ENCODE results near the gene GALNT11.
A peak's percentile ranks its signal among the peaks of the same experiment; 100 is the strongest.

GALNT11 gene

GRCh38 chr7:152097330-152097729, 71.9 kb downstream of the GALNT11 start:
- DNase-seq (ENCODE audit: low spot score): no peak
- no peaks in the 10 kb centered on the region for H3K4me1 Mint-ChIP-seq (ENCODE audit: low read depth)
- H3K27ac Mint-ChIP-seq: no peak overlapping the region
- no peak overlapping the region for H3K4me3 Mint-ChIP-seq
- H3K27me3 Mint-ChIP-seq (ENCODE audit: low read depth): no peaks in the 10 kb centered on the region
- H3K36me3 Mint-ChIP-seq (ENCODE audit: low read depth): peaks cover 12% of the 10 kb centered on the region
- H3K9me3 Mint-ChIP-seq: no peaks in the 10 kb centered on the region

- Mint-ChIP-seq H3K27me3 (ENCODE audit: low read depth) (no peaks in the 10 kb centered on the region), H3K36me3 (ENCODE audit: low read depth) (peaks cover 15% of the 10 kb centered on the region), H3K9me3 (no peaks in the 10 kb centered on the region), H3K27ac (no peak overlapping the region), H3K4me3 (no peak overlapping the region), H3K4me1 (ENCODE audit: low read depth) (no peaks in the 10 kb centered on the region)
- no peak for DNase-seq (ENCODE audit: low spot score)
Measured at GRCh38 chr7:152103066-152103465, 77.6 kb downstream of the GALNT11 start.

GRCh38 chr7:152103691-152104090, 78.2 kb downstream of the GALNT11 start:
- no peaks in the 10 kb centered on the region for H3K27me3 Mint-ChIP-seq (ENCODE audit: low read depth)
- no peak for DNase-seq (ENCODE audit: low spot score)
- H3K4me1 Mint-ChIP-seq (ENCODE audit: low read depth): no peaks in the 10 kb centered on the region
- no peaks in the 10 kb centered on the region for H3K9me3 Mint-ChIP-seq
- no peak overlapping the region for H3K4me3 Mint-ChIP-seq
- H3K36me3 Mint-ChIP-seq (ENCODE audit: low read depth): peaks cover 15% of the 10 kb centered on the region
- no peak overlapping the region for H3K27ac Mint-ChIP-seq

GRCh38 chr7:152105205-152105604, 79.7 kb downstream of the GALNT11 start:
- no peak overlapping the region for H3K27ac Mint-ChIP-seq

GRCh38 chr7:152106990-152107389, 81.5 kb downstream of the GALNT11 start:
- H3K4me3 Mint-ChIP-seq: no peak overlapping the region
- H3K27ac Mint-ChIP-seq: no peak overlapping the region
- H3K36me3 Mint-ChIP-seq (ENCODE audit: low read depth): peaks cover 13% of the 10 kb centered on the region
- H3K4me1 Mint-ChIP-seq (ENCODE audit: low read depth): peaks cover 2% of the 10 kb centered on the region
- H3K27me3 Mint-ChIP-seq (ENCODE audit: low read depth): no peaks in the 10 kb centered on the region
- DNase-seq (ENCODE audit: low spot score): no peak
- H3K9me3 Mint-ChIP-seq: no peaks in the 10 kb centered on the region

More at GRCh38 chr7:152105205-152105604, 79.7 kb downstream of the GALNT11 start:
- peaks cover 2% of the 10 kb centered on the region for H3K4me1 Mint-ChIP-seq (ENCODE audit: low read depth)
- no peaks in the 10 kb centered on the region for H3K27me3 Mint-ChIP-seq (ENCODE audit: low read depth)
- no peak overlapping the region for H3K4me3 Mint-ChIP-seq
- peaks cover 17% of the 10 kb centered on the region for H3K36me3 Mint-ChIP-seq (ENCODE audit: low read depth)
- no peaks in the 10 kb centered on the region for H3K9me3 Mint-ChIP-seq
- no peak for DNase-seq (ENCODE audit: low spot score)

GRCh38 chr7:152107945-152108344, 82.5 kb downstream of the GALNT11 start:
- no peaks in the 10 kb centered on the region for H3K9me3 Mint-ChIP-seq
- no peaks in the 10 kb centered on the region for H3K27me3 Mint-ChIP-seq (ENCODE audit: low read depth)
- H3K4me3 Mint-ChIP-seq: no peak overlapping the region
- peaks cover 2% of the 10 kb centered on the region for H3K4me1 Mint-ChIP-seq (ENCODE audit: low read depth)
- no peak for DNase-seq (ENCODE audit: low spot score)
- peaks cover 12% of the 10 kb centered on the region for H3K36me3 Mint-ChIP-seq (ENCODE audit: low read depth)
- H3K27ac Mint-ChIP-seq: no peak overlapping the region

GRCh38 chr7:152108359-152108758, 82.9 kb downstream of the GALNT11 start:
- Mint-ChIP-seq H3K4me3 (no peak overlapping the region), H3K4me1 (ENCODE audit: low read depth) (peaks cover 2% of the 10 kb centered on the region), H3K27me3 (ENCODE audit: low read depth) (no peaks in the 10 kb centered on the region), H3K9me3 (no peaks in the 10 kb centered on the region), H3K36me3 (ENCODE audit: low read depth) (peaks cover 16% of the 10 kb centered on the region), H3K27ac (no peak overlapping the region)
- DNase-seq (ENCODE audit: low spot score): no peak

GRCh38 chr7:152112829-152113228, 87.4 kb downstream of the GALNT11 start:
- no peaks in the 10 kb centered on the region for H3K9me3 Mint-ChIP-seq
- H3K27me3 Mint-ChIP-seq (ENCODE audit: low read depth): no peaks in the 10 kb centered on the region
- H3K36me3 Mint-ChIP-seq (ENCODE audit: low read depth): peaks cover 30% of the 10 kb centered on the region
- H3K4me1 Mint-ChIP-seq (ENCODE audit: low read depth): peaks cover 2% of the 10 kb centered on the region
- H3K4me3 Mint-ChIP-seq: no peak overlapping the region
- H3K27ac Mint-ChIP-seq: no peak overlapping the region
- no peak for DNase-seq (ENCODE audit: low spot score)

- Mint-ChIP-seq H3K36me3 (ENCODE audit: low read depth) (peaks cover 41% of the 10 kb centered on the region), H3K9me3 (no peaks in the 10 kb centered on the region), H3K4me3 (no peak overlapping the region), H3K27ac (no peak overlapping the region), H3K27me3 (ENCODE audit: low read depth) (no peaks in the 10 kb centered on the region), H3K4me1 (ENCODE audit: low read depth) (no peaks in the 10 kb centered on the region)
- DNase-seq (ENCODE audit: low spot score): no peak
Measured at GRCh38 chr7:152115021-152115718, 89.7 kb downstream of the GALNT11 start.

- H3K4me3 Mint-ChIP-seq: no peak overlapping the region
- H3K9me3 Mint-ChIP-seq: no peaks in the 10 kb centered on the region
- H3K4me1 Mint-ChIP-seq (ENCODE audit: low read depth): peaks cover 6% of the 10 kb centered on the region
- H3K27me3 Mint-ChIP-seq (ENCODE audit: low read depth): no peaks in the 10 kb centered on the region
- H3K36me3 Mint-ChIP-seq (ENCODE audit: low read depth): peaks cover 54% of the 10 kb centered on the region
- no peak overlapping the region for H3K27ac Mint-ChIP-seq
- DNase-seq (ENCODE audit: low spot score): no peak
Measured at GRCh38 chr7:152117356-152117755, 91.9 kb downstream of the GALNT11 start.

- peaks cover 10% of the 10 kb centered on the region for H3K9me3 Mint-ChIP-seq
- H3K4me1 Mint-ChIP-seq (ENCODE audit: low read depth): peaks cover 11% of the 10 kb centered on the region
- H3K27ac Mint-ChIP-seq: no peak overlapping the region
- H3K36me3 Mint-ChIP-seq (ENCODE audit: low read depth): peaks cover 63% of the 10 kb centered on the region
- no peaks in the 10 kb centered on the region for H3K27me3 Mint-ChIP-seq (ENCODE audit: low read depth)
- no peak for DNase-seq (ENCODE audit: low spot score)
- no peak overlapping the region for H3K4me3 Mint-ChIP-seq
Measured at GRCh38 chr7:152120210-152120609, 94.7 kb downstream of the GALNT11 start.

GRCh38 chr7:152120776-152121175, 95.3 kb downstream of the GALNT11 start:
- H3K36me3 Mint-ChIP-seq (ENCODE audit: low read depth): peaks cover 60% of the 10 kb centered on the region
- H3K9me3 Mint-ChIP-seq: peaks cover 10% of the 10 kb centered on the region
- H3K27me3 Mint-ChIP-seq (ENCODE audit: low read depth): no peaks in the 10 kb centered on the region
- H3K4me3 Mint-ChIP-seq: no peak overlapping the region
- no peak overlapping the region for H3K27ac Mint-ChIP-seq
- DNase-seq (ENCODE audit: low spot score): no peak
- H3K4me1 Mint-ChIP-seq (ENCODE audit: low read depth): peaks cover 11% of the 10 kb centered on the region

- peaks cover 11% of the 10 kb centered on the region for H3K4me1 Mint-ChIP-seq (ENCODE audit: low read depth)
- no peak overlapping the region for H3K27ac Mint-ChIP-seq
- peaks cover 62% of the 10 kb centered on the region for H3K36me3 Mint-ChIP-seq (ENCODE audit: low read depth)
- H3K9me3 Mint-ChIP-seq: peaks cover 10% of the 10 kb centered on the region
- H3K4me3 Mint-ChIP-seq: no peak overlapping the region
- H3K27me3 Mint-ChIP-seq (ENCODE audit: low read depth): no peaks in the 10 kb centered on the region
- DNase-seq (ENCODE audit: low spot score): no peak
Measured at GRCh38 chr7:152121432-152121831, 96.0 kb downstream of the GALNT11 start.

- no peak for DNase-seq (ENCODE audit: low spot score)
- Mint-ChIP-seq H3K4me1 (ENCODE audit: low read depth) (peaks cover 11% of the 10 kb centered on the region), H3K36me3 (ENCODE audit: low read depth) (peaks cover 68% of the 10 kb centered on the region), H3K4me3 (no peak overlapping the region), H3K9me3 (peaks cover 10% of the 10 kb centered on the region), H3K27me3 (ENCODE audit: low read depth) (no peaks in the 10 kb centered on the region), H3K27ac (peak overlapping the region; percentile 14)
Measured at GRCh38 chr7:152122540-152122939, 97.1 kb downstream of the GALNT11 start.

GRCh38 chr7:152126741-152127140, 101.3 kb downstream of the GALNT11 start:
- peaks cover 60% of the 10 kb centered on the region for H3K36me3 Mint-ChIP-seq (ENCODE audit: low read depth)
- no peak for DNase-seq (ENCODE audit: low spot score)
- H3K27me3 Mint-ChIP-seq (ENCODE audit: low read depth): no peaks in the 10 kb centered on the region
- no peak overlapping the region for H3K4me3 Mint-ChIP-seq
- peaks cover 7% of the 10 kb centered on the region for H3K4me1 Mint-ChIP-seq (ENCODE audit: low read depth)
- no peak overlapping the region for H3K27ac Mint-ChIP-seq
- H3K9me3 Mint-ChIP-seq: peaks cover 10% of the 10 kb centered on the region

Measured in T-helper 2 cell treated with Interferon-gamma antibody and Interleukin-4, amounts not matched to agents 5 μg/mL and 100 μg/mL, for 36 hours (primary cell).